ENCODE data around the gene UVSSA.
A peak's percentile ranks its signal among the peaks of the same experiment; 100 is the strongest.

- no peak for TF ChIP-seq POLR2A (IDR thresholded peaks at IDR 0.05; ENCODE audit: extremely low read depth, insufficient read length)
- no peak for TF ChIP-seq CTCF (IDR thresholded peaks at IDR 0.05; ENCODE audit: low read depth, low read length)
- peak; percentile 91 for TF ChIP-seq MYC (IDR thresholded peaks at IDR 0.05; ENCODE audit: low read depth, low read length)
- TF ChIP-seq, protein P1, sequence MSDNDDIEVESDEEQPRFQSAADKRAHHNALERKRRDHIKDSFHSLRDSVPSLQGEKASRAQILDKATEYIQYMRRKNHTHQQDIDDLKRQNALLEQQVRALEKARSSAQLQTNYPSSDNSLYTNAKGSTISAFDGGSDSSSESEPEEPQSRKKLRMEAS (IDR thresholded peaks at IDR 0.05; ENCODE audit: low read depth, low read length), result peak; percentile 85
Observed at GRCh38 chr4:1300466-1301455, 46.2 kb upstream of the UVSSA start.

Measured in NB4 (cell line).